IMR-90 (cell line): ENCODE data around the gene URB1. TPM values are rescaled to one million over a fixed set of nuclear protein-coding genes. Genes with fewer than 3 reads are reported as not detected.

ENCODE experiments used
- ATAC-seq: fragments of 200-7000 bp; cut with Tn5 transposase; 2 replicates; pipeline ENCODE4 v1.9.1; 2020; ENCODE audit warnings: low read depth, mild to moderate bottlenecking, moderate library complexity
- BruUV-seq: library from RNA; stranded (reverse); fragments of 400-500 nt; replicated peaks from 2 replicates; lab custom pipeline; 2021; lab: Mats Ljungman, UMichigan
- CTCF ChIA-PET: fragments of 300-600 bp; formaldehyde crosslinking; extraction: SDS; loops from one replicate; lab custom pipeline; 2021; ENCODE audit warnings: antibody characterized with exemption; lab: Yijun Ruan, JAX
- POLR2A ChIA-PET: fragments of 300-600 bp; sonication (Branson Sonifier 250); formaldehyde crosslinking; loops from one replicate; lab custom pipeline; 2022; ENCODE audit warnings: antibody characterized with exemption; ENCODE audit not compliant: unreplicated experiment; lab: Charles Lee
- DNase-seq: peaks from one replicate; pipeline ENCODE4 v3.0.0; 2013
- H2AFZ ChIP-seq: replicated peaks from 2 replicates; pipeline ENCODE3; 2013; ENCODE audit warnings: low read length, mild to moderate bottlenecking; ENCODE audit not compliant: poor library complexity
- H2AK5ac ChIP-seq: 2 replicates; pipeline ENCODE4 v1.6.1; 2013; ENCODE audit warnings: low read depth, low read length, inconsistent platforms
- H2AK9ac ChIP-seq: replicated peaks from 2 replicates; pipeline ENCODE3; 2013; ENCODE audit warnings: mild to moderate bottlenecking, low read depth, low read length, moderate library complexity; ENCODE audit not compliant: poor library complexity
- H2BK120ac ChIP-seq: 2 replicates; pipeline ENCODE4 v1.6.1; 2013; ENCODE audit warnings: low read depth, low read length, inconsistent platforms
- H2BK15ac ChIP-seq: 3 replicates; pipeline ENCODE4 v1.6.1; 2013; ENCODE audit warnings: low read depth, low read length, inconsistent platforms
- H2BK20ac ChIP-seq: 2 replicates; pipeline ENCODE4 v1.6.1; 2013; ENCODE audit warnings: low read depth, mild to moderate bottlenecking, inconsistent platforms, low read length, moderate library complexity
- H2BK5ac ChIP-seq: 2 replicates; pipeline ENCODE4 v1.6.1; 2013; ENCODE audit warnings: mild to moderate bottlenecking, low read depth, low read length, inconsistent platforms; ENCODE audit not compliant: poor library complexity, severe bottlenecking
- H3K14ac ChIP-seq: replicated peaks from 2 replicates; pipeline ENCODE4 v1.6.1; 2013; ENCODE audit warnings: low read depth, low read length, inconsistent platforms
- H3K18ac ChIP-seq: 2 replicates; pipeline ENCODE4 v1.6.1; 2013; ENCODE audit warnings: low read depth, low read length, control low read depth
- H3K23ac ChIP-seq: 2 replicates; pipeline ENCODE4 v1.6.1; 2013; ENCODE audit warnings: low read depth, low read length, inconsistent platforms
- H3K27ac ChIP-seq: 2 replicates; pipeline ENCODE4 v1.5.1; 2013; ENCODE audit warnings: mild to moderate bottlenecking, control low read depth, low read length; ENCODE audit not compliant: insufficient read depth
- H3K27me3 ChIP-seq: 2 replicates; pipeline ENCODE4 v1.6.1; 2013; ENCODE audit warnings: low read length; ENCODE audit not compliant: control insufficient read depth, insufficient read depth
- H3K36me3 ChIP-seq: 2 replicates; pipeline ENCODE4 v1.6.1; 2013; ENCODE audit warnings: low read length, mixed read lengths; ENCODE audit not compliant: control insufficient read depth, insufficient read depth
- H3K4ac ChIP-seq: 2 replicates; pipeline ENCODE4 v1.6.1; 2013; ENCODE audit warnings: low read depth, low read length, inconsistent platforms
- H3K4me1 ChIP-seq: 2 replicates; pipeline ENCODE4 v1.6.1; 2013; ENCODE audit warnings: low read length, mixed read lengths; ENCODE audit not compliant: control insufficient read depth, insufficient read depth
- H3K4me2 ChIP-seq: 2 replicates; pipeline ENCODE4 v1.6.1; 2013; ENCODE audit warnings: low read depth, mild to moderate bottlenecking, control low read depth, low read length, moderate library complexity
- H3K4me3 ChIP-seq: 2 replicates; pipeline ENCODE4 v1.5.1; 2013; ENCODE audit warnings: low read depth, mild to moderate bottlenecking, control low read depth, low read length, moderate library complexity; ENCODE audit not compliant: insufficient read depth
- H3K56ac ChIP-seq: 2 replicates; pipeline ENCODE4 v1.6.1; 2013; ENCODE audit warnings: low read length, inconsistent platforms; ENCODE audit not compliant: insufficient read depth; ENCODE audit errors: extremely low read depth
- H3K79me1 ChIP-seq, 2 experiments: 2 replicates each; pipeline ENCODE4 v1.6.1; 2013; ENCODE audit warnings: low read length in 2 of 2, inconsistent platforms in 1 of 2, low read depth in 1 of 2
- H3K9ac ChIP-seq: 2 replicates; pipeline ENCODE4 v1.6.1; 2013; ENCODE audit warnings: low read depth, low read length, control low read depth
- H3K9me1 ChIP-seq: 2 replicates; pipeline ENCODE4 v1.6.1; 2013; ENCODE audit warnings: low read length, inconsistent platforms; ENCODE audit not compliant: insufficient read depth
- H3K9me3 ChIP-seq: 2 replicates; pipeline ENCODE4 v1.6.1; 2013; ENCODE audit warnings: low read length; ENCODE audit not compliant: control insufficient read depth, insufficient read depth
- H4K20me1 ChIP-seq: 2 replicates; pipeline ENCODE4 v1.6.1; 2013; ENCODE audit warnings: low read length, inconsistent platforms; ENCODE audit not compliant: insufficient read depth
- H4K5ac ChIP-seq: 2 replicates; pipeline ENCODE4 v1.6.1; 2013; ENCODE audit warnings: mild to moderate bottlenecking, low read depth, low read length, control low read depth
- H4K8ac ChIP-seq, 2 experiments: 2 replicates each; pipeline ENCODE4 v1.6.1; 2013; ENCODE audit warnings: low read depth in 2 of 2, low read length in 2 of 2, control low read depth in 1 of 2, inconsistent platforms in 1 of 2
- H4K91ac ChIP-seq: 2 replicates; pipeline ENCODE4 v1.6.1; 2013; ENCODE audit warnings: low read depth, low read length, inconsistent platforms; ENCODE audit not compliant: insufficient read depth
- BHLHE40 ChIP-seq: fragments of 150-350 bp; IDR thresholded peaks from 2 replicates; pipeline ENCODE4 v1.6.1; 2016; ENCODE audit warnings: mild to moderate bottlenecking, low read depth, low read length
- CTCF ChIP-seq: conservative IDR thresholded peaks from 2 replicates; pipeline ENCODE4 v1.5.1; 2012; ENCODE audit warnings: mild to moderate bottlenecking, low read depth, low read length, improper control_type of control experiment
- MXI1 ChIP-seq: IDR thresholded peaks from 2 replicates; pipeline ENCODE4 v1.6.1; 2012; ENCODE audit warnings: low read depth, mild to moderate bottlenecking, low read length, moderate library complexity, borderline replicate concordance
- RFX5 ChIP-seq: IDR thresholded peaks from 2 replicates; pipeline ENCODE4 v1.8.0; 2012; ENCODE audit warnings: low read depth, mild to moderate bottlenecking, low read length, moderate library complexity
- WGBS, 2 experiments: methylation state at CpG; one replicate each; pipeline versions ENCODE4 v1.1.5 to v1.1.7; 2013; ENCODE audit warnings: missing lambda C conversion rate in 2 of 2; ENCODE audit not compliant: insufficient read length in 1 of 2; ENCODE audit errors: extremely low coverage in 2 of 2; 5-methylcytosine and 5-hydroxymethylcytosine counted together
- dilution Hi-C: fragments of 300-500 bp; cut with HindIII; formaldehyde crosslinking; loops from one replicate; pipeline ENCODE4 v1.14.3; 2018; ENCODE audit warnings: low sequenced_read_pairs; ENCODE audit not compliant: unreplicated experiment
- in situ Hi-C: fragments of 300-500 bp; cut with MboI; formaldehyde crosslinking; loops from 3 replicates; pipeline ENCODE4 v1.14.3; 2019; ENCODE audit warnings: low sequenced_read_pairs, inconsistent platforms, mixed read lengths
- intact Hi-C: fragments of 100-400 bp; cut with micrococcal nuclease; formaldehyde crosslinking; loops from 2 replicates; pipeline ENCODE4 v1.10.0; 2022
- polyA plus RNA-seq, 3 experiments: library from polyadenylated mRNA; depleted of rRNA; stranded (reverse); fragments of >200 nt; gene quantifications; 2 replicates each; pipeline ENCODE4 v1.2.3, GENCODE V29; 2012; ENCODE audit warnings: low replicate concordance in 1 of 3
- total RNA-seq: library from RNA; depleted of rRNA; stranded (reverse); fragments of >200 nt; gene quantifications from 2 replicates; pipeline ENCODE4 v1.2.3, GENCODE V29; 2012

Gene URB1
- total and polyA plus RNA-seq, 2 of the 4 experiments (the other 2 are of a cell fraction): 9.2 to 12.7 TPM

GRCh38 chr21:32424191-32424535 is 31.4 kb upstream of the URB1 start:
- H2BK120ac ChIP-seq: peak overlapping the region; percentile 56; the same call in 1 of the 2 replicates
- dilution Hi-C loops: no loop called here
- peak overlapping the region; percentile 45; the same call in 1 of the 2 replicates for H2BK20ac ChIP-seq
- H3K27me3 ChIP-seq: no peaks in the 10 kb centered on the region
- no peak overlapping the region for H3K56ac ChIP-seq
- no peak overlapping the region for H3K27ac ChIP-seq
- intact Hi-C loops: no loop called here
- no peak overlapping the region for H4K5ac ChIP-seq
- in situ Hi-C loops: no loop called here
- POLR2A ChIA-PET: no interaction called here
- H3K4me2 ChIP-seq: no peak overlapping the region
- no CpG with 5 or more reads among the region's 2 CpGs for WGBS, 2 experiments
- no peak overlapping the region for H3K23ac ChIP-seq
- peaks cover 6% of the 10 kb centered on the region; the same call in 1 of the 2 replicates for H3K9me1 ChIP-seq
- H3K4me3 ChIP-seq: no peak overlapping the region
- no peak for TF ChIP-seq MXI1
- no peak for TF ChIP-seq BHLHE40
- TF ChIP-seq RFX5: no peak
- no peak for TF ChIP-seq CTCF
- H4K20me1 ChIP-seq: no peaks in the 10 kb centered on the region
- no peak overlapping the region for H2AK5ac ChIP-seq
- no peak overlapping the region for H2AFZ ChIP-seq
- no peaks in the 10 kb centered on the region for H3K9me3 ChIP-seq
- no peak overlapping the region; the same call in 1 of the 2 replicates for H4K91ac ChIP-seq
- 0 out of 2 replicates have a peak overlapping the region, but pooled peaks have one; percentile 1 for H3K14ac ChIP-seq
- H3K18ac ChIP-seq: peak overlapping the region; percentile 13; the same call in 1 of the 2 replicates
- H2AK9ac ChIP-seq: no peak overlapping the region
- H3K4ac ChIP-seq: 0 out of 2 replicates have a peak overlapping the region, but pooled peaks have one; percentile 2
- peaks cover 0 to 5% of the 10 kb centered on the region in 2 experiments; a peak in 1 of 4 replicates for H3K79me1 ChIP-seq
- no peak overlapping the region for H4K8ac ChIP-seq
- CTCF ChIA-PET: interaction anchor here (0.5 to 0.6 kb wide), 2 partner anchors 55 to 177 kb away, joined by 3 to 6 read pairs; no protein-coding TSS in a partner anchor
- no peak overlapping the region for H2BK5ac ChIP-seq
- no peak overlapping the region for H2BK15ac ChIP-seq
- H3K36me3 ChIP-seq: no peaks in the 10 kb centered on the region
- no peak overlapping the region for H3K9ac ChIP-seq
- no TSS peak for BruUV-seq
- ATAC-seq: no peak
- H3K4me1 ChIP-seq: peaks cover 12% of the 10 kb centered on the region
- no peak for DNase-seq
